Measurements from ENCODE around the gene GABARAP. TPM values are rescaled to one million over a fixed set of nuclear protein-coding genes. Genes with fewer than 3 reads are reported as not detected.

The GABARAP gene
- total RNA-seq, 2 donors from 2014 or later: 264 to 317 TPM

GRCh38 chr17:7290166-7290565 is 47.9 kb upstream of the GABARAP start:
- no peak for TF ChIP-seq CTCF (conservative IDR thresholded peaks at IDR 0.05)
- 93 to 95% methylated on average over 4 to 19 of the region's 19 CpGs for whole genome bisulfite sequencing, 2 experiments (ENCODE audit: insufficient coverage in 1 of 2, insufficient read length in 1 of 2)
- Mint-ChIP-seq H3K27me3 (ENCODE audit: insufficient read depth) (peaks cover 55% of the 10 kb centered on the region), H3K36me3 (ENCODE audit: low read depth) (no peaks in the 10 kb centered on the region), H3K9me3 (no peaks in the 10 kb centered on the region), H3K27ac (no peak overlapping the region), H3K4me3 (no peak overlapping the region), H3K4me1 (peaks cover 3% of the 10 kb centered on the region)
- Histone ChIP-seq H3K4me1 (ENCODE audit: control insufficient read depth, insufficient read depth, low read length) (no peaks in the 10 kb centered on the region), H3K9me3 (ENCODE audit: control insufficient read depth, low read length) (no peaks in the 10 kb centered on the region), H3K4me3 (ENCODE audit: low read length) (no peak overlapping the region), H3K27me3 (ENCODE audit: control insufficient read depth, insufficient read depth, low read length, poor library complexity, severe bottlenecking) (peaks cover 36% of the 10 kb centered on the region), H3K36me3 (ENCODE audit: control insufficient read depth, insufficient read depth, low read length) (no peaks in the 10 kb centered on the region), H3K9ac (ENCODE audit: extremely low read depth, low read length, poor library complexity, severe bottlenecking) (no peak overlapping the region), H3K27ac (ENCODE audit: low read depth, low read length) (no peak overlapping the region)
- no peak for DNase-seq

GRCh38 chr17:7289256-7290032 is 47.2 kb upstream of the GABARAP start:
- H3K9me3 Mint-ChIP-seq: no peaks in the 10 kb centered on the region
- 92 to 93% methylated on average over 9 to 18 of the region's 18 CpGs for WGBS, 2 experiments (ENCODE audit: insufficient coverage in 1 of 2, insufficient read length in 1 of 2)
- H3K27me3 Mint-ChIP-seq (ENCODE audit: insufficient read depth): peaks cover 51% of the 10 kb centered on the region
- no peak overlapping the region for H3K27ac Mint-ChIP-seq
- H3K4me1 ChIP-seq (ENCODE audit: control insufficient read depth, insufficient read depth, low read length): no peaks in the 10 kb centered on the region
- no peaks in the 10 kb centered on the region for H3K9me3 ChIP-seq (ENCODE audit: control insufficient read depth, low read length)
- H3K36me3 Mint-ChIP-seq (ENCODE audit: low read depth): no peaks in the 10 kb centered on the region
- H3K4me3 Mint-ChIP-seq: no peak overlapping the region
- no peak overlapping the region for H3K9ac ChIP-seq (ENCODE audit: extremely low read depth, low read length, poor library complexity, severe bottlenecking)
- peaks cover 32% of the 10 kb centered on the region for H3K27me3 ChIP-seq (ENCODE audit: control insufficient read depth, insufficient read depth, low read length, poor library complexity, severe bottlenecking)
- no peak overlapping the region for H3K27ac ChIP-seq (ENCODE audit: low read depth, low read length)
- no peaks in the 10 kb centered on the region for H3K36me3 ChIP-seq (ENCODE audit: control insufficient read depth, insufficient read depth, low read length)
- H3K4me3 ChIP-seq (ENCODE audit: low read length): no peak overlapping the region
- peaks cover 3% of the 10 kb centered on the region for H3K4me1 Mint-ChIP-seq
- DNase-seq: no peak
- no peak for TF ChIP-seq CTCF (conservative IDR thresholded peaks at IDR 0.05)

- Mint-ChIP-seq H3K4me1 (no peaks in the 10 kb centered on the region), H3K9me3 (no peaks in the 10 kb centered on the region), H3K36me3 (ENCODE audit: low read depth) (no peaks in the 10 kb centered on the region), H3K27ac (no peak overlapping the region), H3K27me3 (ENCODE audit: insufficient read depth) (peaks cover 49% of the 10 kb centered on the region), H3K4me3 (no peak overlapping the region)
- no peak overlapping the region for H3K9ac ChIP-seq (ENCODE audit: extremely low read depth, low read length, poor library complexity, severe bottlenecking)
- no peaks in the 10 kb centered on the region for H3K36me3 ChIP-seq (ENCODE audit: control insufficient read depth, insufficient read depth, low read length)
- WGBS, 2 experiments (ENCODE audit: insufficient coverage in 1 of 2, insufficient read length in 1 of 2): 90 to 98% methylated on average over 7 to 12 of the region's 12 CpGs
- DNase-seq: no peak
- H3K9me3 ChIP-seq (ENCODE audit: control insufficient read depth, low read length): no peaks in the 10 kb centered on the region
- peaks cover 16% of the 10 kb centered on the region for H3K27me3 ChIP-seq (ENCODE audit: control insufficient read depth, insufficient read depth, low read length, poor library complexity, severe bottlenecking)
- no peak overlapping the region for H3K27ac ChIP-seq (ENCODE audit: low read depth, low read length)
- no peak overlapping the region for H3K4me3 ChIP-seq (ENCODE audit: low read length)
- H3K4me1 ChIP-seq (ENCODE audit: control insufficient read depth, insufficient read depth, low read length): peaks cover 4% of the 10 kb centered on the region
- no peak for TF ChIP-seq CTCF (conservative IDR thresholded peaks at IDR 0.05)
Observed at GRCh38 chr17:7285679-7286078, 43.4 kb upstream of the GABARAP start.

All from endodermal cell (in vitro differentiated cells).